ENCODE measurements around the gene HIVEP3. TPM values are rescaled to one million over a fixed set of nuclear protein-coding genes. Genes with fewer than 3 reads are reported as not detected.

The HIVEP3 gene
- total and polyA plus RNA-seq, 2 of the 13 experiments (the other 11 are each of a cell fraction or from before 2014, with no cell fraction given), result 0.05 TPM; not detected in 1

- no peak for DNase-seq (ENCODE audit: low spot score)
- Histone ChIP-seq H3K4me2 (ENCODE audit: low read depth, low read length) (peak overlapping the region; percentile 69), H3K27ac (ENCODE audit: extremely low read length, insufficient read depth, low read length) (no peak overlapping the region), H3K4me1 (ENCODE audit: insufficient read depth, low read length) (no peaks in the 10 kb centered on the region; the same call in 1 of the 2 replicates), H3K4me3 (replicated peaks in 1 of 3; ENCODE audit: insufficient read depth in 1 of 3, low read depth in 2 of 3, low read length in 3 of 3) (peak overlapping the region in 1 of 3 experiments; percentile 56; a peak in 1 of 6 replicates), H3K27me3 (ENCODE audit: control insufficient read depth in 1 of 2, insufficient read depth in 2 of 2, low read length in 2 of 2) (no peaks in the 10 kb centered on the region; a peak in 2 of 5 replicates), H3K9me3 (ENCODE audit: low read length) (no peaks in the 10 kb centered on the region), H4K20me1 (ENCODE audit: insufficient read depth, low read length) (no peaks in the 10 kb centered on the region), H3K9ac (ENCODE audit: insufficient read depth, low read depth, low read length) (no peak overlapping the region), H3K36me3 (replicated peaks in 1 of 2; ENCODE audit: control insufficient read depth in 1 of 2, insufficient read depth in 2 of 2, low read length in 2 of 2) (no peaks in the 10 kb centered on the region), H2AFZ (ENCODE audit: low read length) (no peak overlapping the region), H3K79me2 (ENCODE audit: insufficient read depth, low read length) (no peaks in the 10 kb centered on the region)
- 7% methylated on average over 2 of the region's 6 CpGs for WGBS (ENCODE audit: low lambda C conversion rate)
- peak; percentile 68 for ATAC-seq
- CTCF ChIA-PET (ENCODE audit: low intra/inter-chr PET ratio, low total read pairs), result no interaction called here
- in situ Hi-C loops (cut with HindIII; ENCODE audit: extremely low pct_ligation_motif_present, low pct_unique_long_range_greater_than_20kb) (no loop called here), intact Hi-C loops (cut with micrococcal nuclease; ENCODE audit: unreplicated experiment) (no loop called here)
- no peak for FAIRE-seq
- TF ChIP-seq, protein P1, sequence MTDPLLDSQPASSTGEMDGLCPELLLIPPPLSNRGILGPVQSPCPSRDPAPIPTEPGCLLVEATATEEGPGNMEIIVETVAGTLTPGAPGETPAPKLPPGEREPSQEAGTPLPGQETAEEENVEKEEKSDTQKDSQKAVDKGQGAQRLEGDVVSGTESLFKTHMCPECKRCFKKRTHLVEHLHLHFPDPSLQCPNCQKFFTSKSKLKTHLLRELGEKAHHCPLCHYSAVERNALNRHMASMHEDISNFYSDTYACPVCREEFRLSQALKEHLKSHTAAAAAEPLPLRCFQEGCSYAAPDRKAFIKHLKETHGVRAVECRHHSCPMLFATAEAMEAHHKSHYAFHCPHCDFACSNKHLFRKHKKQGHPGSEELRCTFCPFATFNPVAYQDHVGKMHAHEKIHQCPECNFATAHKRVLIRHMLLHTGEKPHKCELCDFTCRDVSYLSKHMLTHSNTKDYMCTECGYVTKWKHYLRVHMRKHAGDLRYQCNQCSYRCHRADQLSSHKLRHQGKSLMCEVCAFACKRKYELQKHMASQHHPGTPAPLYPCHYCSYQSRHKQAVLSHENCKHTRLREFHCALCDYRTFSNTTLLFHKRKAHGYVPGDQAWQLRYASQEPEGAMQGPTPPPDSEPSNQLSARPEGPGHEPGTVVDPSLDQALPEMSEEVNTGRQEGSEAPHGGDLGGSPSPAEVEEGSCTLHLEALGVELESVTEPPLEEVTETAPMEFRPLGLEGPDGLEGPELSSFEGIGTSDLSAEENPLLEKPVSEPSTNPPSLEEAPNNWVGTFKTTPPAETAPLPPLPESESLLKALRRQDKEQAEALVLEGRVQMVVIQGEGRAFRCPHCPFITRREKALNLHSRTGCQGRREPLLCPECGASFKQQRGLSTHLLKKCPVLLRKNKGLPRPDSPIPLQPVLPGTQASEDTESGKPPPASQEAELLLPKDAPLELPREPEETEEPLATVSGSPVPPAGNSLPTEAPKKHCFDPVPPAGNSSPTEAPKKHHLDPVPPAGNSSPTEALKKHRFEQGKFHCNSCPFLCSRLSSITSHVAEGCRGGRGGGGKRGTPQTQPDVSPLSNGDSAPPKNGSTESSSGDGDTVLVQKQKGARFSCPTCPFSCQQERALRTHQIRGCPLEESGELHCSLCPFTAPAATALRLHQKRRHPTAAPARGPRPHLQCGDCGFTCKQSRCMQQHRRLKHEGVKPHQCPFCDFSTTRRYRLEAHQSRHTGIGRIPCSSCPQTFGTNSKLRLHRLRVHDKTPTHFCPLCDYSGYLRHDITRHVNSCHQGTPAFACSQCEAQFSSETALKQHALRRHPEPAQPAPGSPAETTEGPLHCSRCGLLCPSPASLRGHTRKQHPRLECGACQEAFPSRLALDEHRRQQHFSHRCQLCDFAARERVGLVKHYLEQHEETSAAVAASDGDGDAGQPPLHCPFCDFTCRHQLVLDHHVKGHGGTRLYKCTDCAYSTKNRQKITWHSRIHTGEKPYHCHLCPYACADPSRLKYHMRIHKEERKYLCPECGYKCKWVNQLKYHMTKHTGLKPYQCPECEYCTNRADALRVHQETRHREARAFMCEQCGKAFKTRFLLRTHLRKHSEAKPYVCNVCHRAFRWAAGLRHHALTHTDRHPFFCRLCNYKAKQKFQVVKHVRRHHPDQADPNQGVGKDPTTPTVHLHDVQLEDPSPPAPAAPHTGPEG (CRISPR knock-in tag; IDR thresholded peaks at IDR 0.05), result no peak
- no peak for TF ChIP-seq NCOA1 (CRISPR knock-in tag; IDR thresholded peaks at IDR 0.05)
- no peak for TF ChIP-seq TFAP4 (IDR thresholded peaks at IDR 0.05; ENCODE audit: borderline replicate concordance, low read depth)
- TF ChIP-seq YEATS4 (CRISPR knock-in tag; IDR thresholded peaks at IDR 0.05; ENCODE audit: borderline replicate concordance), result 0 out of 2 replicates have a peak, but pooled peaks have one; percentile 11
- no TSS peak for BruUV-seq (replicated peaks)
- POLR2A ChIA-PET, result no interaction called here
Observed at GRCh38 chr1:41890825-41891198, 27.9 kb downstream of the HIVEP3 start.

Data from HepG2 (cell line).